GM18526 (cell line): Measurements from ENCODE around the gene ACTR2.

Experiments
- POLR2A ChIP-seq: IDR thresholded peaks from 3 replicates; pipeline ENCODE4 v1.6.1; 2011; ENCODE audit not compliant: insufficient read length; ENCODE audit errors: extremely low read depth

Gene ACTR2

DNA sequence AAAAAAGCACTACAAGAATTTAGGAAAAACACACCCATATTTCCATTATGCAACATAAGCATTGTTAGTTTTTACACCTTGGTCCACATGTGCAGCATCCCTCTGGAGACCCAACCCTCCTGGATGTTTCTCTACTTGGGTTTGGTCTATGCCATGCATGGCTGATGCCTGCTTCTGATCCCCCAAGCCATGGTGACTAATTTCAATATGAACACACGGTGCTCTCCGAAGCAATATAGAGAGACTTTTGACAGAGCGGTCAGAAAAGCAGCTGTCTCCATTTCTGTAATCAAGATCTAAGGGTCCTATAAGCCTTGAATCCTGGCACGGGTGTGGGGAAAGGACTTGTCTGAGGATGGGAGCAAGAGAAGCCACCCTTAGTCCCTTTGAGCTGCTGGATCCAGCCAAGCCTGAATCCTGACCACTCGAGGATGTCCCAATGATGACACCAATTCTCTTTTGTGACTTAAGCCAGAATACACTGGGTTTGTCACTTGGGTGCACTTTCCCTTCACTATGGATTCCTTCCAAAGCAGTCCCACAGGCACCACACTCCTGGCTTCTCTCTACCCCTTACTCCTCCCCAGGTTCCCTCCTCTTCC is 91.5 kb downstream of the ACTR2 start:
- no peak for TF ChIP-seq POLR2A

DNA sequence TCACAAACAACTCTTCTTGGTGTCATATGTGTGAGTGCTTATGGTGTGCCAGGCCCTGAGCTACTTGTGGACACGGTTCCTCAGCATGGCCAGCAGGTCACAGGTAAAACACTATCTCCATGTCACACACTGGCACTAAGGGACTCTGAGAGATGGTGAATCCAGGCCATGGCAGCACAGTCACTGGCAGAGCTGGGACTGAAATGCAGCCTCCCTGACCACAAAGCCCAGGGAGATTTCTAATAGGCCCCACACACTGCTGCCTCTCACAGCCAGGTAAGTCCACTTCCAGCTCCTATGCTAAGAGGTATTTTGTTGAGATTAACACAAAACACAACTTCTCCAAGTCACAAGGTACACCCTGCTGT is 92.0 kb downstream of the ACTR2 start:
- no peak for TF ChIP-seq POLR2A

DNA sequence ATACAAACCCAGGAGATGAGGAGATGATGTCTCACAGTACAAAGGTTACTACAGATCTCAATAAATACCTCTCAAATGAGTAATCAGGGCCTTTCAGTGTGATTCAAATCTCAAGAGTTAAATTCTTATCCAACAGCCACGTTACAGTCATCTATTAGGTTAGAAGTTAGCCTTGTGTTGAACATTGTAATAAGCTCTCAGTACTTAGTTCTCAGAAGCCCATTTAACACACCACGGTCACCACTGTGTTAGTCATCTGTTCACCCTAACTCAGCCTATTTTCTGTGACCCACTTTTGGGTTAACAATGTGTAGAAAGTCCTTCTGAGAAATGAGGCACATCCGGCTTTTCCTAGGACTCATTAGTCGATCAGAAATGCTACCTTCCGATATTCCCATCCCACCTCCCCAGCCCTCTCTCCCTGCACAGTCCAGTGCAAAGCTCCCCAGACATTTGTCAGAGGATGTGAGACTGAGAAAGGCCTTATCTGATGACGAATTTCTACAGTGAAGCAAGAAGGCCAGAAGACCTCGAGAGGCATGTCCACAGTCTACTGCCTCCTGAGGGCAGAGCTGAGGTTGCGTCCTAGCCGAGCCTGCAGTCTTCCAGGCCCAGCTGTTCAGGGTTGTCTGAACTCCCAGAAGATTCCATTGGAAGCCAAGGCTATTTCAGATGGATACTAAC is 92.6 kb downstream of the ACTR2 start:
- no peak for TF ChIP-seq POLR2A
